HG02571 (cell line): Measurements from ENCODE around the gene CELA2A.
"Not testable (repeated sequence)": the region's sequence is repeated elsewhere in the genome, so short reads cannot be mapped to it uniquely, and the experiment has no call there.

Experiments used
- ATAC-seq: cut with Tn5 transposase; IDR thresholded peaks from one replicate; pipeline ENCODE4 v1.9.1; 2021; ENCODE audit warnings: mild to moderate bottlenecking, moderate library complexity; ENCODE audit not compliant: unreplicated experiment

The CELA2A gene

DNA sequence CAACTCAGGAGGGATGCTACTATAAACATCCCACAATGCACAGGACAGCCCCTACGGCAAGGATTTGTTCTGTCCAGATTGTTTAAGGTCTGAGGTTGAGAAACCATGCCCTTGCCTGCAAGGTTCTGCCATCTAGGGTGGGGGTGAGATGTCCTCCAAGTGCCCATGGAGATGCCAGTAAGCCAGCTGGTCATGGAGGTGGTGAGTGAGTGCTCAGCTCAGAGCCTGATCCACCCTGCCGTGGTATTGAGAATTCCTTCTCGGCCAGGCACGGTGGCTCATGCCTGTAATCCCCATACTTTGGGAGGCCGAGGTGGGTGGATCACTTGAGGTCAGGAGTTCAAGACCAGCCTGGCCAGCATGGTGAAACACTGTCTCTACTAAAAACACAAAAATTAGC is 31.6 kb upstream of the CELA2A start:
- ATAC-seq, result no peak

- ATAC-seq, result no peak
Measured at GRCh38 chr1:15425521-15425920, 31.0 kb upstream of the CELA2A start.

DNA sequence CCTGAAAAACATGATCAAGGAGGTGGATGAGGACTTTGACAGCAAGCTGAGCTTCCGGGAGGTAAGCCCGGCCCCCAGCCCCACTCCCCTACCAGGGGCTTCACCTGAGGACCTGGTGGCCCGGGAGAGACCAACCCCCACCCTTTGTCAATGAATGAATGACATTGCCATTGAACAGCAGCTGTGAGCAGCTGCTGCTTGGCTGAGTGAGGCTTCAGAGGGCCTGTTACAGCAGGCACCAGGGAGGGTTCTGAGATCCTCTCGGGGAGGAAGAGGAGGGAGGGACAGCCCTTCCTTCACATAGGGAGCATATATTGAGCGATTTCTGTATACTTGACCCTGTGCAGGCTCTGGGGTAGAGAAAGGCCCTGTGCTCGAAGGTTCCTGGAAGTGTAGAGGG is 30.6 kb upstream of the CELA2A start:
- ATAC-seq, result no peak

DNA sequence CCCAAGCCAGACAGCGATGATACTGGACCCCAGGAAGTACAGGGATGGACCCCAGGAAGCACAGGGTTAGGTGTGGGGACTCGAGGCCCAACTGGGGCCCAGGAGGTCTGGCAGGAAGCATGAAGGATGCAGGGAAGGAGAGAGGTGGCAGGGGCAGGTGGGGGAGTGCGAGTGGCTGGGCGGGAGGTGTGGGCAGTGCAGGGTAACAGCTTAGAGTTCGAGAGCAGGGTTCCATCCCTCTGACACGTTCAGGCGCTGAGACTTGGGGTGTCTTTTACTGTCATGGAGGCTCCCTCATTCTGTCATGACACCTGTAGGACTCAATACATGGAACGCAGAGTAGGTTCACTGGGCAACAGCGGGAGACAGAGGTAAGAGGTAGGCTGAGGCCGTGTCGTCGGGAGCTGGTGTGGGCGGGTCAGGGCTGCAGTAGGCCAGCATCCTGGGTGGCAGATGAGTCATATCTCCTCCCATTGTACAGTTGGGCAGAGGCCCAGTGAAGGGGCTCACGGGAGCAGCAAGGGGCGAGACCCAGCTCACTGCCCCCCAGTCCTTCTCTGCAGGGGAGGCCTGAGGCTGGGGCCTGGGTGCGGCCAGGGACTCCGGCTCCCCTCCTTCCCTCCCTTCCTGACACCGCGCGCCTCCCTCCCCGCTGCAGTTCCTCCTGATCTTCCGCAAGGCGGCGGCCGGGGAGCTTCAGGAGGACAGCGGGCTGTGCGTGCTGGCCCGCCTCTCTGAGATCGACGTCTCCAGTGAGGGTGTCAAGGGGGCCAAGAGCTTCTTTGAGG is 29.8 kb upstream of the CELA2A start:
- ATAC-seq, result no peak

DNA sequence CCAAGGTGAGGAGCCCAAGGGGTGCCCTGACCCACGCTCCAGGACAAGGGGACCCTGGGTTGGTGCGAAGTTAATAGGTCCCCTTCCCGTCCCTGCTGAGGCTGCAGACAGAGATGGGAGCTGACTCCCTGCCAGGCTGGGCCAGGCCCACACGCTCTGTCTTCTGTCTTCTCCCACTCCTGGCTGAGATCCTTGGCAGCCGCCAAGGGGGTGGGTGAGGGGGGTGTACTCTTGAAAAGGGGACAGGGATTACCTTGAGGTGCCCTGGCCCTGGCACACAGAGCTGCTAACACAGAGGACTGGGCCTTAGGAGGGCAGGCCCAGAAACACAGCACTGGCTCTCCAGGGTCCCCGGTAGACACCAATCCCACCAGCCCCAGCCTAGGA is 29.3 kb upstream of the CELA2A start:
- no peak for ATAC-seq

- ATAC-seq, result not testable (repeated sequence)
Measured at GRCh38 chr1:15428252-15428651, 28.3 kb upstream of the CELA2A start.

GRCh38 chr1:15428815-15429435 is 27.6 kb upstream of the CELA2A start:
- ATAC-seq, result no peak

DNA sequence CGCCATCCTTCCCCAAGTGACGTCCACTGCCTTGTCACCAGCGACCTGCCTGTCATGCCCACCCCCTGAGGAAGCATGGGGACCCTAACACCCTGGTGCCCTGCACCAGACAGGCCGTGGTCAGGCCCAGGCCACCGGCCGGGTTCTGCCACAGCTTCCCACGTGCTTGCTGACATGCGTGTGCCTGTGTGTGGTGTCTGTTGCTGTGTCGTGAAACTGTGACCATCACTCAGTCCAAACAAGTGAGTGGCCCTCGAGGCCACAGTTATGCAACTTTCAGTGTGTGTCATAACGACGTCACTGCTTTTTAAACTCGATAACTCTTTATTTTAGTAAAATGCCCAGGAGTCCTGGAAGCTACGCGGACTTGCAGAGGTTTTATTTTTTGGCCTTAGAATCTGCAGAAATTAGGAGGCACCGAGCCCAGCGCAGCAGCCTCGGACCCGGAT is 26.8 kb upstream of the CELA2A start:
- ATAC-seq, result no peak

DNA sequence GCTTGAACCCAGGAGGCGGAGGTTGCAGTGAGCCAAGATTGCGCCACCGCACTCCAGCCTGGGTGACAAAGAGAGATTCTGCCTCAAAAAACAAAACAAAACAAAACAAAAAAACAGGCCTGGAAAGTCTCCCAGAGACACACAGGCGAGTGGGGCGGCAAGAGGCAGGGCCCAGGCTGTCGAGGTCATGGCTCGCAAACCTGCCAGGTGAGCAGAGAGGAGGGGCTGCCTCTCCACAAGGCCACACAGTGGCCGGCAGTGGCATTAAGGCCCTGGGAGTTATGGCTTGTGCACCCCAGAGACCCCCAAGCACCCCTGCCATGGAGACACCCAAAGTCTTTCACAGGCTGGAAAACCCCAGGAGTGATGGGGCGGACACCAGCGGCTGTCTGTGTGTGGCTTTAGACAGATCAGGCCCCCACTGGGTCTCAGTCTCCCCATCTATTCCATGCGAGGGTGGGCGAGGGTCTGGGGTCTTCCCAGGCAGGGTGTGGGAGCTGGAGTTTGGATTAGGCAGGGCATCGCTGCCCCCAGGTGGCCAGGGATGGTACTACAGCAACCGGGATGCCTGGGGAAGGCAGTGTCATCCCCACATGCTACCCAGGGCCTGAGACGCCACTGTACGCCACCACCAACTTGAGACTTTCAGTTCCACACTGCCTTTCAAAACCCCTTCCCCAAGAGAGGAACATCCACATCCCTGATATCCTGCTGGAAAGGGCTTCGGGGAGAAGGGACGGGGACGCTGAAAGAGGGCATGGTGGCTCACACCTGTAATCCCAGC is 25.6 kb upstream of the CELA2A start:
- ATAC-seq, result no peak

- ATAC-seq, result no peak
Measured at GRCh38 chr1:15431571-15431948, 25.0 kb upstream of the CELA2A start.

DNA sequence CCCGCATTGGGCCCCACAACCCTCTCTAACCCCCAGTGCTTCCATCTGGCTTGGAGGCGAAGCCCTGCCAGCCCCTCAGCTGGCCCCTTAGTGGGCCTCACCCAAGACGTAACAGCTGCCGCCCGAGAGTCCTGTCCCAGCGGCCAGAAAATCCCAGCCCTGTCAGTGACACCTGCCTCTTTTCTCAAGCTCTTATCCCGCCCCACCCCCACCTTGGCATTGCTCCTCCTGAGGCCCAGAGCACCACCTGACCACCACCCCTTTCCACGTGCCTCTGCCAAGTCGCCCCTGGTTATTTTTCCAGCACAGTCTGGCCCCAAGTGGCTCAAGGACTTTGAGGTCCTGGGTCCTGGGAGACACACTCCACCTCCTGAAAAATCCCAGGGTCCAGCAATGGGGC is 24.2 kb upstream of the CELA2A start:
- ATAC-seq, result no peak

DNA sequence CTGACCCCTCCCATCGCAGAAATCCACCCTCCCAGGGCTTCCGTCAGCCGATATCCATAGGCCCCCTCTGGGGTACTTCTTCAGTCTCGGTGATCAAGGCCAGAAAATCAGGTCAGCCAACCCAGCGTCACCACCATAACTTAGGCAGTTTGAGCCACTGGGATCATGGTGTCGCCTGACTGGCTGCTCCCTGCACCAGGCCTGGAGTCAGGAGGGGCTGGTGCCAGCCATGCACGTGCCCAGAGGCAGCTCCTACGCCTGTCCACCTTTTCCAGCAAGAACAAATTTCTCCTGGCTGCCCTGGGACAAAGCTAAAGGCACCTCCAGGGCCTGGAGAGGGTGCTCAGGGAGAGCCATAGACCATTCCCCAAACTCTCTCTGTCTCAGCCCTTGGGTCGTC is 23.1 kb upstream of the CELA2A start:
- no peak for ATAC-seq

- not testable (repeated sequence) for ATAC-seq
Measured at GRCh38 chr1:15434739-15435138, 21.8 kb upstream of the CELA2A start.

DNA sequence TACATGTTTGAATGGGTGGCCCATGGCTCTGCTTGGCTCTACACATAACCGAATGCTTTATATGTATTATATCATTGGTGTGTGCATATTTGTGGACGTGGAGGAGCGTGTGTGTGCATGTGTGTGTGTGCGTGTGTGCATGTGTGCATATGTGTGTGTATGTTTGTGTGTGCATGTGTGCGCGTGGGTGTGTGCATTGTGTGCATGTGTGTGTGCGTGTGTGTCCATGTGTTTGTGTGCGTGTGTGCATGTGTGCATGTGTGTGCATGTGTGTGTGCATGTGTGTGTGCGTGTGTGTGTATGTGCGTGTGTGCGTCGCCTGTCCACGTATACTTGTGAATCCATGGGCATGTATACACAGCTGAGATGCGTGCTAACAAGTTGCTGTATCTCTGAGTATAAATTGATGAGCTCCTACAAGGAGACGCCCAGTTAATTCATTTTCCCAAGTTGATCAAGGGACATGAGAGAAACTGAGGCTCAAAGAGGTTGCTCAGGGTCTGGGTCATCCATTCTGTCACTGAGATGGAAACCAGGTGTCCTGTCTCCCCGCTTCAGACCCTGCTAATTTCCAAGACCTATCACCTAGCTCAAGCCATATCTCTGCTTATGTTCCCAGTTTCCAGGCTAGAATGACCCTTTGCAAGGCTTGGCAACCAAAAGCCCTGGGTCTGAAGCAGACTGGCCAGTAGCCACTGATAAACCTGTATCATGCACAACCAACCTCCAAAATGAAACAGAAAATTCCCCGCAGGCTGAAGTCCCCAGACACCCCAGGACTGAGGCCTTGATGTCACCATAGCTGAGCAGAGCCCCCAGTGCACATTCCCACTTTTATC is 21.1 kb upstream of the CELA2A start:
- ATAC-seq, result no peak

GRCh38 chr1:15436881-15437442 is 19.6 kb upstream of the CELA2A start:
- no peak for ATAC-seq

DNA sequence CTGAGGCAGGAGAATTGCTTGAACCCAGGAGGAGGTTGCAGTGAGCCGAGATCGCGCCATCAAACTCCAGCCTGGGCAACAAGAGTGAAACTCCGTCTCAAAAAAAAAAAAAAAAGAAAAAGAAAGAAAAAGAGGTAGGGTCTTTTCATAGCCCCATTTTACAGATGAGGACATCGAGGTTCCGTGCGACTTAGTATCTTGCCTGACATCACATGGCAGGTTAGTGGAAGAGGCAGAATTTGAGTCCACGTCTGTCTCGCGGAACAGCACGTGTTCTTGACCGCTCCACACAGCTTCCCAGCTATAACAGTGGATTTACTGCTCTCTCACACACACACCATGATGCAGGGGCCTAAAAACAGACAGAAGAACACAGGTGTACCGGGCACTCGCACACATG is 17.2 kb upstream of the CELA2A start:
- ATAC-seq, result no peak

DNA sequence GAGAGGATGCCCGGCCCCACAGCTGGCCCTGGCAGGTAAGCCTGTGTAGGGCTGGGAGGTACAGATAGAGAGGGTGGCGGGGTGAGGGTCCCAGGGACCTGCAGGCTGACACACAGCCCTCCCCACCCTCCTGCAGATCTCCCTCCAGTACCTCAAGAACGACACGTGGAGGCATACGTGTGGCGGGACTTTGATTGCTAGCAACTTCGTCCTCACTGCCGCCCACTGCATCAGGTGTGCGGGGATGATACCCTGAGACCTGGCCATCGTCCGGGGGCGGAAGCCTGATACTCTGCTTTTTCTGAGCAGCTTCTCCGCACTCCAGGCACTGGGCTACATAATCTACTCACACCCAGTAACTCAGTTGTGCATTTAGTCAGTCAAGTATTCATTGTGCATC is 16.2 kb upstream of the CELA2A start:
- no peak for ATAC-seq

GRCh38 chr1:15441247-15441646 is 15.3 kb upstream of the CELA2A start:
- no peak for ATAC-seq

DNA sequence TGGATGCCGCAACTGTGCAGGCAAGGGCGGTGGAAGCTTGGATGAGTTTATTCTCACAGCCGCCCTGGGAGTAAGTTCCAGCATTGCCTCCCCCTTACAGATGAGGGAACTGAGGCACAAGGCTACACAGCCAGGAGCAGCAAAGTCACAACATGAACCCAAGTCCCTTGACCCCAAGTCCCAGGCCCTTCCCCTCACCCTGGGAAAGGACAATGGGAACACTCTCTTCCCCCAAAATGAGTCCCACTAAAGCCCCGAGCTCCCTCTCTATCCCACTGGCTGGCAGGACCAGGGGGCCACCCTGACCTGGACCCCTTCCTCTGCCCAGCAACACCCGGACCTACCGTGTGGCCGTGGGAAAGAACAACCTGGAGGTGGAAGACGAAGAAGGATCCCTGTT is 14.4 kb upstream of the CELA2A start:
- ATAC-seq, result no peak

DNA sequence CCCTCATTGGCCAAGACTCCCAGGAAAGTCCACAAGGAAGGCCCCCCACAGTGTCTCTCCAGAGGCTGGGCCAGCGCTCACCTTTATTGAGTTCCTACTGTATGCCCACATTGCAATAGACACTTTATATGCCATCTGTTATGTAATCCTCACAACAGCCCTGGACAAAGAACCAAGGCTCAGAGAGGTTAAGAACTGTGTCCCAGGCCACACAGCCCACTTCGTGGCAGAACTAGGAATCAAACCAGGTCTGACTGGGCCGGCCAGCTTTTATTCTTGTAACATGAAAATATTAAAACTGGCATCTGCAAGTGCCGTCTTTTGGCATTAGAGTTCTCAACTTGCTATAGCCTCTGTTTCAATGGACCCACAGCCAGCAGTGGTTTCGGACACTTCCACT is 13.8 kb upstream of the CELA2A start:
- no peak for ATAC-seq

GRCh38 chr1:15443281-15443680 is 13.3 kb upstream of the CELA2A start:
- ATAC-seq, result no peak
